Activated CD4-positive, CD25-positive, alpha-beta regulatory T cell (primary cell): Measurements from ENCODE around the gene BRWD1.

Experiments
- DNase-seq, 4 experiments: peaks; one replicate each; lab custom pipeline; 2025; lab: John Stamatoyannopoulos, UW

Gene BRWD1

DNA sequence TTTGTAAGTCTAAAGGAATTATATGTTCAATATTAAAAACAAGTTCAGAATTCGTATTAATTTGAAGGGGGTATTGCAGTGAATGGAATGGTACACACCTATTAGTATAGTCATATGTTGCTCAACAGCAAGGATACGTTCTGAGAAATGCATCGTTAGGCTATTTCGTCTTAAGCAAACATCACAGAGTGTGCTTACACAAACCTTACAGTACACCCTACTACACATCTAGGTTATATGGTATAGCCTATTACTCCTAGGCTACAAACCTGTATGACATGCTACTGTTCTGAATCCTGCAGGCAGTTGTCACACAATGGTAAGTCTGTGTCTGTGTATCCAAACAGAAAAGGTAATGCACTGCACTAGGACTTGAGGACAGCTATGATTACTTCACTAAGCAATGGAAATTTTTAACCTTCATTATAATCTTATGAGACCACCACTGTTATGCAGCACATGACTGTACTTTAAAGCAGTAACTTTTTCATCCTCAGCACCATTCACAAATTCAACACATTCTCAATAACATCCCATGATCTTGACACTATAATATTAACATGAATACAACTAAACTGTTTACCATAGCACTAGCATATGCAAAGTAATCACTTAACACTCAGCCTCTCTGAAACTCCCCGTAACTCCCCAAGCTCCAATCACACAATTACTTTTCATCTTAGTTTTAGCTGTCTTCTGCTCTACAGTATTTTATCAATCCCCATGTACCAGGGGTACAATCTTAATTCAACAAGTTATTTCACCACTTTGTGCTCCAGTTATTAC, 115.8 kb downstream of the BRWD1 start:
- DNase-seq: no peak

DNA sequence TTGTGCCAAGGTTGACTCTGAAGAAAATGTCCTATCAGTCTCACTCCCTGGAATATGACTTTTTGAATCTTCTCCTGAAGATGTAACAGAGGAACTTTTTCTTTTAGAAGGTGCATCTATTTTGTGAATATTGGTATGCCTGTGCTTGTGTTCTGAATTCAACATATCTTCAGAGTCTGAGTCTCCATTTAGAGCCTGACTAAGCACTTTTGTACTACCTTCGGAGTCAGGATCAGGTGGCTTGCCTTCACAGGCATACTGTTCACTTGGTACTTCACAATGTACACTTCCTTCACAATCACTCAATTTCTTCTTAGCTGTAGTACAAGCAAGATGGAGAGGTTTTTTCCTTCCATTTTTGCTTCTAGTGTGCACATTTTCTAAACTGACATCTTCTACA, 116.6 kb downstream of the BRWD1 start:
- DNase-seq: no peak

DNA sequence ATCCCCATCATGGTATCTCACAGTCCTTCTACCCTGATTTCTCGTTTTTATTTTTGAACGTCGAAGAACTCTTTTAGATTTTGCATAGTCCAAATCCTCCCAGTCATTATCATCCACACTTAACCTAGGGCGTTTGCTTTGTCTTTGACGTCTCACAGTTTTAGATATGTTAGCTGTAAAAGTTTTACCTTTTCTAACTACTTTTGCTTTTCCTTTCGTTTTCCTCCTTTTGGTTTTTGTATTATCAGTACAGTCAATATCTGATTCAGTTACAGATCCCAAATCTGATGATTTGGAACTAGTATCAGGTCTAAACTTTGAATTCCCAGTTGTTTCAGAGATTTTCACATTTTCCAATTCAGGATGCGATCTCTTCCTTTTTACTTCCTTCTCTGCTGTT, 117.1 kb downstream of the BRWD1 start:
- no peak for DNase-seq

DNA sequence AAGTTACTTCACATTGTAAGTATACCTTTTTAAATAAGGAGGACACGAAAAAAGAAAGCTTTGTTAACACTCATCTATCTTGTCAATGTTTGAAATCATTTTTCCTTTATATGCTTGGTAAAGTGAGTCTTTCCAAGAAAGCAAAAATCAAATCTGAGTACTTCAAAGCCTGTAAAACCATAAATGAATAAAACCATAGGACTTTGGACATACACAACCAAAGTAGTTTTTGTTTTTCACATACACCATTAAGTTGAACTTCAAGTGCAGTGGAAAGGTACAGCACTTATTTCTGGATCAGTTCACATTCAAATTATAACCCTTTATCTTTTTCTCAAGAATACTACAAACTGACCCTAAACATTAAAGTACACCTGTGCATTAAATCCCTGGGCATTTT, 120.1 kb downstream of the BRWD1 start:
- no peak for DNase-seq

DNA sequence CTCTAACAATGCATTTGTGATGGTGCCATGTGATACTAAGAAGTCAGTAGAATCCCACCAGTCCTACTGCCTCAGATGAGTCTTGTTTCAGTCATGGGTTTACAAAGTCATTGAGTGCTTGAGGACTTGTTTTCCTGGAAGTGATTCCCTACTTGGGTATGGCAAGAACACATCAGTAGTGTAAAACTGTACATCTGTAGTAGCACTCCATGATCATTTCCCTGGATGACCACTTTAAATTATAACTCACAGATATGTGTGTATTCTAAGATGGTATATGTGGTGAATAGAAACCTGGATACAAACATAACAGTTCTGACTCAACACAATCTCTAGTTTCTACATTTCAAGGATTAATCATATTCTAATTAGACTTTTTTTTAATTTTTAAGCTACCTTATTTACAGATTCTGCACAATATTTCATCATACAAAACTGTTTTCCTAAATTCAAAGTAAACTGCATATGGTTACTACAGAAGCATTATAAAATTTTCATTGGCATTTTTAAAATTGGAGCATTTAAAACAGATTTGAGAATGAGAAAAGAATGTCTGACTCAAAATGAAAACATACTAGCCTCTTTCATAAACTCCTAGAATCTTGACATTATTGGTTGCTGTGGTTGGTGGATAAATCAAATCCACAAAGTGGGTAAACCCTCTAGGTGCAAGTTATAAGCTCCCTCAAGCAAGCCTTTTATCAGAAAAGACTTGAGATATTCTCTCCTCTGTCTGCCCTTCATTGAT, 123.4 kb downstream of the BRWD1 start:
- DNase-seq: no peak

DNA sequence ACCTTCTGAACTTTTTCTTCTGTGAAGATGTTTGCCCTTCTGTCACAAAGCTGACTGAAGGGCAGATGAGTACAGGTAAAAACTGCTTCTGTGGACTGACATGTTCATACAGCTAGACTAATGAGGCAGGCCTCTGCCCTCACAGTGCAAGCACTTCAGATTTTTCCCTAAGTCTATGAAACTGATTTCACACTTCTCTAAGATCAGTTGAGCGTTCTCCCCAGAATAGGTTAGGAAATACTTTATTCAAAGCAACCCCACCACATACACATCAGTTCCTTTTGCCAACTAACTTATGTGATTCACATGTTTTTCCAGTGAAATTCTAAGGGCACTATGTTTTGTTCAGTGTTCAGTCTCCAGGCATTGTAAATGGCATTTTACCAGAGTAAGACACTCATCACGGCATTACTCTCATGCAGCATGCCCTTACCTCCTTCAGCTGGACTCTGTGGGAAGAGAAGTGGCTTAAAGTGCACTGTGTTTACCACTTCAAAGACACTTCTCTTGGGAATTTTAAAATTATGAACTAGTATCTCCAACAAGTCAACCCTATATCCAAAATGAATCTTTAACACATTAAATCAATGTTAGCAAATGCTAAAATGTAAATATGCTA, 124.8 kb downstream of the BRWD1 start:
- DNase-seq: no peak

DNA sequence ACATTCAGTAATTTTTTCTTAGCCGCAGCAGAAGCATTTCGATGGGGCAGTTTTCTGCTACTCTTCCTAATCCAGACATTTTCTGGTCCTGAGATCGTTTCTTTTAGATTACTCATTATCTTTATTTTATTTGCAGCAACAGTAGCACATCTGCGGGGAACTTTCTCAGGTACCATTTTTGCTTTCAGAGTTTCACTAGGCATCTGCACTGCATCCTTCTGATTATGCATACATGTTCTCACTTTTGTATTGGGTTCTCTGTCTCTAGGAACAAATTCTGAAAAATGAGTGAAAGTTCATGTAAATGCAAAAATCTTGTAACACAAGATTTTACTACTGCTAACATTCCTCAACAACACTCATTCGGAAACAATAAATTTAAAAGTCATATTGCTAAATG, 126.3 kb downstream of the BRWD1 start:
- DNase-seq: no peak

DNA sequence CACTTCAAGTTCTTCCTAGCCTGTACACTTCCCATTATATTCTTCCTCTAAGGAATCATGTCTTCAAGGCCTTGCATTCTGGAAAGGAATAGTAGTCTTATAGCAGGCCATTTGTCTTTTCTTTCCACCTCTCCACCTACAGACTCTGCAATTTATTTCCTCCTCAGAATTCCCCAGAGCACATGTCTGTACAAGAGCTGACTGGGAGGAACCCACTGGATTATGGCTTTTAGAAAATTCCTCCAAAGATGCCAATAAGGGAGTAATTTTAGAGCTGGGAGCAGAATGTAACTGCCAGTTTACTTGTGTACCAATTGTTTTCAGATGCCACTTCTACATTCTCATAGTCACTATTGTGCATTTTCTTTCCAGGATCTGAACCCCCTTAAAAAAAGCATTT, 126.8 kb downstream of the BRWD1 start:
- no peak for DNase-seq

DNA sequence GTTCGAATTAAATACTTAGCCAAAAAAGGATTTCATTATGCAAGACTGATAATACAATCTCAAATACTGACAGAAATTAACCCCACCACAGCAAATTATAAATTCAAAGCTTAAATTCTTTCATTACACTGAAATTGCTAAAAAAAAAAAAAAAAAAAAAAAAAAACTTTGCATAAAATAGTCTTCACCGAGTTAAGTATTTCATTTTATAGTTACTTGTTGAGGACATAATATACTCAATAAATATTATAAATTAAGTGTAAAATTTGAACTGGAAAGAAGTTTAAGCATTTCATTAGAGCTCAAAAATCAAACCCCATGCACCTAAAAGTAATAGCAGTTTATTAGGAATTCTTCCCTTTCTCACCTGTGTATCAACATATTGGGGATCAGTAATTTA, 128.3 kb downstream of the BRWD1 start:
- DNase-seq: no peak

DNA sequence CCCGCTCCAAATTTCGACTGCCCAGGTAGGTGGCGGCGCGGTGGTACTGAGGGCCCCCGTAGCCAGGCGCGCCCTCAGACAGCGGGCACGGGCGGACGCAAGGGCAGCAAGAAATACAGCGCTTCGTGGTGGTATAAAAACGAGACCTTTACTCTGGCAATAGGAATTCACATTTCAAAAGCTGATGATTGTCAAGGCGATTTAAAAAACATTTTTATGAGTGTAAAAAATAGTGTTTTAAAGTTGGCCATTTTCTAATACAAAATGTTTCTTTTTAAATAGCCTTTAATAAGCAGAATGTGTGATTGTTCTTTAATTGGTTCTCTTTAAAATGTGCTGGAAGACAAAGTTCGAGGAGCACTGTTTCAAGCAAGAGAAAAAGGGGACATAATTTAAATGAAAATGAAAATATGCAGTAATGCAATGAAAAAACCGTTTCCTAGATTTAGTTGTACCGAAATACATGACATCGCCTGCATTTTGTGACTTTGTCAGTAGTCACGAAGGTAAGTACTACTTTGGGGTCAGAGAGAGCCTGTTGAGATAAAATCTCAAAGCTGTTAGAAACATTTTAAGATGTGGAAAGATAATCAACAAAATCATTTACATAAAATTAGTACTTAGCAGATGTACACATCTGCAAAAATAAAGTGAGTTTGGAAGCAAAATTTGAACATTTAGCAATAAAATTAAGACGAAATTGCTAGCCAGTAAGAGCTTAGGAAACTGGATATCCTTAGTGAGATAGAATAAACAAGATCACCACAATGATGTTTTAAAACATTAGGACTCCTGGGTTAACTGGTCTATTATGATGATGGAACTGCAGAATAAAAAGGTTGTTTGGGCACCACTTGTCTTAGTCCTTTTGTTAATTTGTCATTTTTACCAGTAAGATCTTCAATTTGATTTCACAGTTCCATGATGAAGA, 129.1 kb downstream of the BRWD1 start:
- DNase-seq: no peak

DNA sequence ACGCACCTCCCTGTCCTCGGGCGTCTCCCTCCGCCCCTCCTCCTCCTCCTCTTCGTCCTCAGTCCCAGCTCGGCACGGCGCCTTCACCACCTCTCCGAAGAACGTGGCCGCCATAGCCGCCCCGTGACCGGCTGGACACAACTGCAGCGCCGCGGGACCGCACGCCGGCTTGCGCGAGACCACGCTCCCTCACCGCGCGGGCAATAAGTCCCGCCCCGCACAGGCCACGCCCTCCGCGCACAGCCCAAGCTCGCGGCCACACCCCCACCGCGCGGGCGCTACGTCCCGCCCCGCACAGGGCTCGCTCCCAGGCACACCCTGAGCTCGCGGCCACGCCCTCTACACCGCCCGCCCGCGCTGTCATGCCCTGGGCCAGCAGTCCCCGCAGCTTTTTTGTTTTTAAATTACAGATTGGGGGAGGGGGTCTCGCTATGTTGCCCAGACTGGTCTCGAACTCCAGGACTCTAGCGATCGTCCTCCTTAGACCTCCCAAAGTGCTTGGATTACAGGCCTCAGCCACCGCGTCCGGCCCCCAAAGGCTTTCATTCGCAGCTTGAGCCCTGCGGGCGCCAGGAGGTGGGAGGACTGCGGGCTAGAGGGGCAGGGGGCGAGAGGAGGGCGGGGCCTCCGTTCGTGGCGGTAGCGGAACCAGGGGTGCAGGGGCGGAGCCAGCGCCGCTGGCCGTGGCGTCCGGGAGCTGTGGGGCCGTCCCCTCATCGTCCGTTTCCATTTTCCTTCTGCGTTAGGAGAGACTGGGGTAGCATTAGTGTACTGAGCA, 130.0 kb downstream of the BRWD1 start, which contains the start of gene PSMG1:
Gene PSMG1, minus strand, starts transcription at position 180 of the 778 bp plus-strand sequence. Its CDS starts 66 bp downstream, at position 114.
- DNase-seq: peak; percentile 90 to 93 (median 92)

DNA sequence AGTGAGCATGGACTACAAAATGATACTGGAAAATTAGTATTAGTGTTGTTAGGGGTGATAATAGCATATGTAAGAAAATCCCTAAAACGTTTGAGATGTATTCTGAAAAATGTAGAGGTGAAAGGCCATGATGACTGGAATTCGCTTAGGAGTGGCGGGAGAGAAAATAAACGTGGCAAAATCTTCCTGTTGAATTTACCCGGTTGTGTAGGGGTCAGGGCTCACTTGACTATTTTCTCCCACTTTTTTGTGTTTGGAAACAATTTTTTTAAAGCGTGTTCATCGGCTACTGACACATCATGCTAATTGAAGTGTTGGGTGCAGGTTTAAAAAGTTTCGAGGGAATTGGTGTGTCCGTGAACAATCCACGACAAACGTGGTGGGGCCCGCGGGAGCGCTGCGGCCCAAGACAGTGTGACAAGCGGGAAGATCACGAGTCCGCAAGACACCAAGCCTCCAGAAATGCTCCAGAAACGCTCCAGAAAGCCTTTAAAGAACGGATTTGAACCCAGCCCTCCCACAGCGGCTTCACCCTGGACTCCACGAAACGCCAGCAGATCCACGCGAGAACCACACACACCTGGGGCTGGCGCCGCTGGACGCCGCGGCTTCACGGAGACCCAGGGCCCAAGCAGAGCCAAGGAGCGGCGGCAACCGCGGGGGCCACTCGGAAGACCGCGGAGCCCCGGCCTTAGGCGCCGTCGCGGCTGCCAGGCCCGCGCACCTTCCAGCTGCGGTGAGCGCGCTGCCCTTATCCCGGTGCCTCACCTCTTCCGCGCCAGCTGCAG, 130.8 kb downstream of the BRWD1 start:
- peak in 1 of 4 experiments; percentile 5 for DNase-seq

DNA sequence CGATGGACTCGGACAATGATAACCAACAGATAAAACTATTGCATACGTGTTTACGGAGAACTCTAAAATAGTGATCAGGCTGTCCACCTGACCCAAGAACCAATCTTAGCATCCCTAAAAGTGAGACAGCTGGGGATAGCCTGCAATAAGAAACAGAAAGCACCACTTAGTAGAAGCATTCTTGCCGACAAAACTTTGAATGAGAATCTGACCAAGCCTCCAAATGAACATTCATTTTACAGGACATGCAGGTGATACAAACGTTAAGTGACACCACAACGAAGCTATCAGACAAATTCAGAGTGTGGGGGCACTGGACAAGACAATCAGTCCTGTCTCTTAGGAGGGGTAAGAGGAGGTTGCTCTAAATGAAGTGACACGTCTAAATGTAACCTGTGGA, 131.4 kb downstream of the BRWD1 start:
- no peak for DNase-seq

DNA sequence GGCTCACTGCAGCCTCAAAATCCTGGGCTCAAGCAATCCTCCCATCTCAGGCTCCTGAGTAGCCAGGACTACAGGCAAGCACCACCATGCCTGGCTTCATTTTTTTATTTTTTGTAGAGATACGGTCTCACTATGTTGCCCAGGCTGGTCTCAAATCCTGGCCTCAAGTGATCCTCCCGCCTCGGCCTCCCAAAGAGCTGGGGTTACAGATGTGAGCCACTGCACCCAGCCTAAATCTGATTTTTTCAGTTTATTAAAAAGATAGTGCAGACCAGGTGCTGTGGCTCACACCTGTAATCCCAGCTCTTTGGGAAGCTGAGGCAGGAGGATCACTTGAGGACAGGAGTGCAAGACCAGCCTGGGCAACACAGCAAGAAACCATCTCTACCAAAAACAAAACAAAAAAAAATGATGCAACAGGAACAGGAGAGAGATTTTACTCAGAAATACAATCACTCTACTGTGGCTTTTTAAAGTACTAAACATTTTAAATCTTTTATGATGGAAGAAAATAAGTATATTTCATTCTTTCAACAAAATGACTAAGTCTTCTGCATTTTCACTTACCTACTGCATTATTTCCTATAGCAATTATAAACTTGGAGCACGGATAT, 132.1 kb downstream of the BRWD1 start:
- DNase-seq: no peak

DNA sequence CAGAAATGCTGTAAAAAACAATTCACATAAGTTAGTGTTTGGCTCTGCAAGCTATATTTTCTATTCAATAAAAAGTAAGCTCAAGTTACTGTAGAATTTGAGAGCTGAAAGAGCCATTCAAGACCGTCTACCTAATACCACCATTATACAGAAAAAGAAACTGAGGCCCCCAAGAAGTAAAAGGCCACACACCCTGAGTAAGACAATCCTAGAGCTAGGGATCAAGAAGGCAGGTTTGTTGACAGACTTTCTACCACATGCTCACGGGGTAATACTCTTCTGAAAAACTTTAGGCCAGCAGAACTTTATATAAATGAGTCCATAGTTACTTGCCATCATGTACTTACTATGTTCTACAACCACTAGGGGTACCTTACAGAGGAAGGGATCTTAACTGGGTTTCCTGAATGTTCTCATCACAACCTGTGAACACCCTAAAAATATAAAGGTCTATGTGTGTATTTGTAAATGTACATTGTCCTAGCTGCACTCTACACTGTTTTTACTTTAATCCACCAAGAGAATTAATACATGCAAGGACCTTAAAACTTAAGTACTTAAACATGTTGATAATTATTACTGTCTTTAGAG, 132.9 kb downstream of the BRWD1 start:
- DNase-seq: no peak

DNA sequence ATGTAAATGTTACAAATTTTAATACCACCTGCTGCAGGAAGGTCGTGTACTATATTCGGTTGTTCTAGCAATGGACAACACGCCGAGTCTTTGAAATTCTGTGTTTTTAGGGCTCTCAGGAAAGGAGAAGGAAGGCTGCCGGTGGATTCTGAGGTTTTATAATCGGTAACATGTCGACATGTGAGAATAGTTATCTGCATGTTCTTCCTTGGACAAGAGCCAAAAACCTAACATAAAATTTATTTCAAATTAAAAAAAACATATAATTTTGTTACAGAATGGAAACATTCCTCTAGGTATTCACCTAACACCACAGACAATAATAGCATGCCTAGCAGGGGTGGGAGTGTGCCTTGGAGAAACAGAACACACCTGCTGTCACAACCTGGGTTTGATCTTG, 135.0 kb downstream of the BRWD1 start:
- no peak for DNase-seq

DNA sequence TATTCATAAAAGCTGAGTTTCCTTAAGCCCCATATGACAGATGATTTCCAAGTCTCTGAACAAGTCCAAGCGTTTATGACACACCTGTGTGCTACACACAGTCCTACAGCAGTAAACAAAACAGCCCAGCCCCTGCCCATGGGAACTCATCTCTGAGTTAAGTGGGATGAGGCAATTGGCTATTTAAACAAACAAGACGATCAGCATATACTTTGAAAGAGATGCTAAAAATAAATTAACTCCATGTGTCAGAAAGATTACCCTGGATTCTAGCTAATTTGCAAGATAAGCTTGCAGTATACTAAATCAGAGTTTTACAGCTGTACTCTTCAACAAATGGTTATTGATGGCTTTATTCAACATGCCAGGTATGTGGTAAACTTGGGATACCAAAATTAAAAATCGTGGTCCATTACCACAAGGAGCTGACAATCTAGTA, 137.1 kb downstream of the BRWD1 start:
- DNase-seq: no peak

DNA sequence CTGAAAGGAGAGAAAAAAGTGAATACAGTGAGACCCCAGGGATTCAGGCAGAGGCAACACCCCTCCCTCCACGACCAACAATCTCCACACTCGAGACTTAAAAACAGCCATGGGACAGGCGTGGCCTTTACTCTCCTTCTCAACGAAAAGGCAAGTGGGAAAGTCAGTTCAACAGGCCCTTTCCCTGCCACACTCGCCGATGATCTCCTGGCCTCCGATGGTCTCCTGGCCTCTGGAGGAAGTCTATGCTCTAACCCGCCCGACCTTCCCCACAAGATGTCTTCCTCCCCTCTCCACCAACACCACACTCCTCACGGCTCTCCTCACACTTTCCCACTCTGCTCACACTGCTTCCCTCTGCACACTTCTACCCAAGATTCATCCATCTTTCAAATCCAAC, 137.8 kb downstream of the BRWD1 start:
- DNase-seq: no peak

DNA sequence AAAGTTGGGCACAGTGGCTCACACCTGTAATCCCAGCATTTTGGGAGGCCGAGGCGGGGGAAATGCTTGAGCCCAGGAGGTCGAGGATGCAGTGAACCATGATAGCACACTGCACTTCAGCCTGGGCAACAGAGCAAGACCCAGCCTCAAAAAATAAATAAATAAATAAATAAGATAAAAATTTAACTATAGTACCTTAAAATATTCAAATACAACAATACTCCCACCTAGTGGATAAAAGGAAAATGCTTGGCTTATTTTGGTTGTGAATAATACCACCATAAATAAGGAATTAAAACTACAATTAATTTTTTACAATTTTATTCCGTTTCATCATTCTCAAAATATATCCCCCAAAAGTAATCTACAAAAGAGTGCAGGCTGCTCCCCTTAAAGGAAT, 138.3 kb downstream of the BRWD1 start:
- DNase-seq: no peak
